Pancreas (tissue), 10 donors: ENCODE data around the gene LMF1. TPM values are rescaled to one million over a fixed set of nuclear protein-coding genes. Genes with fewer than 3 reads are reported as not detected.

Experiments
- ATAC-seq, 4 donors: fragments of 200-7000 bp; cut with Tn5 transposase; one replicate each; pipeline versions ENCODE4 v1.8.0 to v1.9.1; 2020; ENCODE audit warnings: mild to moderate bottlenecking in 4 of 4, moderate library complexity in 4 of 4
- DNase-seq, 6 donors: peaks; one replicate each; pipeline ENCODE4 v3.0.0-alpha.2; 2020
- FAIRE-seq: peaks from 2 replicates; lab custom pipeline; 2012; peaks lifted over from hg19 to GRCh38; lab: Jason Lieb, UNC
- H3K27ac ChIP-seq, 4 donors: fragments of 200-600 bp; sonication (generic); 1 replicate in 3 of 4; 2 replicates in 1 of 4; pipeline versions ENCODE4 v1.5.0 to v1.8.0; 2020
- H3K27me3 ChIP-seq, 4 donors: fragments of 200-600 bp; one replicate each; pipeline ENCODE4 v1.8.0; 2021
- H3K36me3 ChIP-seq, 3 donors: fragments of 200-600 bp; sonication (generic) in 1 of 3; one replicate each; pipeline versions ENCODE4 v1.5.0 to v1.8.0; 2020 to 2021
- H3K4me1 ChIP-seq, 3 donors: fragments of 200-600 bp; one replicate each; pipeline ENCODE4 v1.8.0; 2021
- H3K4me3 ChIP-seq, 4 donors: fragments of 200-600 bp; sonication (generic) in 2 of 4; one replicate each; pipeline versions ENCODE4 v1.5.0 to v1.8.0; 2020 to 2021
- H3K9me3 ChIP-seq, 4 donors: fragments of 200-600 bp; one replicate each; pipeline ENCODE4 v1.8.0; 2021
- CTCF ChIP-seq, 4 donors: fragments of 200-600 bp; sonication (generic) in 3 of 4; IDR thresholded peaks; one replicate each; pipeline versions ENCODE4 v1.5.0 to v1.8.0; 2021; ENCODE audit warnings: antibody characterized with exemption in 4 of 4
- WGBS, 2 donors: extraction: QIAGEN DNeasy Blood & Tissue Kit; methylation state at CpG; one replicate each; pipeline ENCODE4 v1.1.7; 2013; 5-methylcytosine and 5-hydroxymethylcytosine counted together
- intact Hi-C, 3 donors: fragments of 100-400 bp; cut with DNase I; formaldehyde crosslinking; loops; one replicate each; pipeline versions ENCODE4 v1.11.1 to v1.14.2; 2022
- polyA plus RNA-seq, 2 donors: library from polyadenylated mRNA; stranded (reverse); fragments of 200-250 nt; gene quantifications; one replicate each; pipeline ENCODE4 v1.2.3, GENCODE V29; 2013
- total RNA-seq, 6 donors: library from RNA; stranded (reverse); fragmentation: NEBNext Ultra II Directional in 4 of 6; extraction: Animal tissue kit (Norgen Biotek cat#: 25700) in 4 of 6; gene quantifications; one replicate each; pipeline versions ENCODE4 v1.2.1 to v1.2.4, GENCODE V29; 2021 to 2023
- donor health status: healthy with polysubstance abuse.
- donor health status: DM: no; HTN: no; CAD: no; lungs with moderate emphysema.
- donor health status: DM: no; HTN: no; CAD: no.
- donor health status: control.
- donor health status: control.
- donor health status: Bipolar disorder and iron deficiency.
- donor health status: DM: yes; HTN: yes; CAD: no.
- donor health status: DM: no; HTN: no; CAD: no.
- donor health status: DM: no; HTN: no; CAD: no.
- donor health status: DM: yes; HTN: yes; CAD: no.

Gene LMF1
- total and polyA plus RNA-seq, 8 donors, result 9.3 to 64.6 (median 15.7) TPM

- no peak overlapping the region for H3K4me3 ChIP-seq
- no peak overlapping the region for H3K27ac ChIP-seq
- DNase-seq (peak in 1 of 6 donors; percentile 20), FAIRE-seq (no peak), ATAC-seq (no peak)
- H3K27me3 ChIP-seq, result no peaks in the 10 kb centered on the region
- H3K36me3 ChIP-seq, result no peaks in the 10 kb centered on the region
- WGBS, 2 donors, result 87 to 88% methylated on average over 21 of the region's 21 CpGs
- no peak for TF ChIP-seq CTCF (IDR thresholded peaks at IDR 0.05)
- H3K9me3 ChIP-seq, result no peaks in the 10 kb centered on the region
- H3K4me1 ChIP-seq, result no peaks in the 10 kb centered on the region
- intact Hi-C loops, result no loop called here
Observed at GRCh38 chr16:947255-947921, 23.4 kb downstream of the LMF1 start.

- 94 to 95% methylated on average over 8 of the region's 8 CpGs for WGBS, 2 donors
- ATAC-seq, result peak in 1 of 4 donors; percentile 24
Observed at GRCh38 chr16:946048-946395, 24.8 kb downstream of the LMF1 start.

GRCh38 chr16:945271-946047 is 25.3 kb downstream of the LMF1 start:
- no peak for FAIRE-seq
- H3K36me3 ChIP-seq, result no peaks in the 10 kb centered on the region
- WGBS, 2 donors, result 86 to 92% methylated on average over 10 of the region's 10 CpGs
- ATAC-seq, result no peak
- no peaks in the 10 kb centered on the region for H3K27me3 ChIP-seq
- H3K9me3 ChIP-seq, result no peaks in the 10 kb centered on the region
- no peaks in the 10 kb centered on the region for H3K4me1 ChIP-seq
- no peak for DNase-seq
- H3K27ac ChIP-seq, result no peak overlapping the region
- TF ChIP-seq CTCF (IDR thresholded peaks at IDR 0.05), result no peak
- intact Hi-C loops, result no loop called here
- no peak overlapping the region for H3K4me3 ChIP-seq

More at GRCh38 chr16:946048-946395, 24.8 kb downstream of the LMF1 start:
- FAIRE-seq, result no peak
- Histone ChIP-seq H3K27me3 (no peaks in the 10 kb centered on the region), H3K4me1 (no peaks in the 10 kb centered on the region), H3K9me3 (no peaks in the 10 kb centered on the region), H3K36me3 (no peaks in the 10 kb centered on the region), H3K4me3 (no peak overlapping the region), H3K27ac (no peak overlapping the region)
- intact Hi-C loops, result no loop called here
- no peak for TF ChIP-seq CTCF (IDR thresholded peaks at IDR 0.05)
- DNase-seq, result peak in 1 of 6 donors; percentile 21

GRCh38 chr16:943971-944370 is 26.8 kb downstream of the LMF1 start:
- intact Hi-C loops, result no loop called here
- no peaks in the 10 kb centered on the region for H3K4me1 ChIP-seq
- no peaks in the 10 kb centered on the region for H3K9me3 ChIP-seq
- H3K36me3 ChIP-seq, result peaks cover 0 to 5% (median 0%) of the 10 kb centered on the region in 3 donors
- no peak overlapping the region for H3K27ac ChIP-seq
- DNase-seq (peak in 1 of 6 donors; percentile 15), FAIRE-seq (no peak), ATAC-seq (no peak)
- TF ChIP-seq CTCF (IDR thresholded peaks at IDR 0.05), result no peak
- WGBS, 2 donors, result 95 to 96% methylated on average over 5 of the region's 5 CpGs
- H3K4me3 ChIP-seq, result no peak overlapping the region
- H3K27me3 ChIP-seq, result no peaks in the 10 kb centered on the region
